ENCODE data around the gene CDYL2. TPM values are rescaled to one million over a fixed set of nuclear protein-coding genes. Genes with fewer than 3 reads are reported as not detected.

CDYL2 gene
- total RNA-seq, 1 donor from 2014 or later: 1.8 TPM

DNA sequence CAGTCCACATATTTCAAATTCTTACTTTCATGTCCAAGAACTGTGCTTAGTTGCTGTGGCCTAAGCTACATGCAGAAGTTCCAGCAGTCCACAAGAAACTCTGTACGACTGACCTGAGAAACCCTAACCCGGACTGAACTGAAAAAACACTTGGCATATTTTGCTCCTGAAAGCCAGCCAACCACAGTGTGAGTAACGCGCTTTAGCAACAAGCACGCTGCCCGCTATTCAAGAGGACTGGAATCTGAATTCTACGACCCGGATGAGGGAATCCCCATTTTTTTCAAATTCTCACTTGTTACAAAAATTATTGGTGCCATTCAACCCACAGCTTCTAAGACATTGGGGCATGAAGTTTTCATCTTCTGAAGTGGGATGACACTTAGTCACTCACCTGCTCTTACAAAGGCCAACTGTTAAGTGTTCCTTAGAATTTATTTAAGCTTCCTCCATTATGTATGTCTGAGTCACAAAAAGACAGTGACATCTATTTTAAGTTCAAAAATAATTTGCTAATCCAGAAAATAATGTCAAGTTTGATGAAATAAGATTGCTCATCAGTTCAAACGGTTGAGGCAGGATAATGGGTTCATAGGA is 78.7 kb downstream of the CDYL2 start:
- TF ChIP-seq, protein P1, sequence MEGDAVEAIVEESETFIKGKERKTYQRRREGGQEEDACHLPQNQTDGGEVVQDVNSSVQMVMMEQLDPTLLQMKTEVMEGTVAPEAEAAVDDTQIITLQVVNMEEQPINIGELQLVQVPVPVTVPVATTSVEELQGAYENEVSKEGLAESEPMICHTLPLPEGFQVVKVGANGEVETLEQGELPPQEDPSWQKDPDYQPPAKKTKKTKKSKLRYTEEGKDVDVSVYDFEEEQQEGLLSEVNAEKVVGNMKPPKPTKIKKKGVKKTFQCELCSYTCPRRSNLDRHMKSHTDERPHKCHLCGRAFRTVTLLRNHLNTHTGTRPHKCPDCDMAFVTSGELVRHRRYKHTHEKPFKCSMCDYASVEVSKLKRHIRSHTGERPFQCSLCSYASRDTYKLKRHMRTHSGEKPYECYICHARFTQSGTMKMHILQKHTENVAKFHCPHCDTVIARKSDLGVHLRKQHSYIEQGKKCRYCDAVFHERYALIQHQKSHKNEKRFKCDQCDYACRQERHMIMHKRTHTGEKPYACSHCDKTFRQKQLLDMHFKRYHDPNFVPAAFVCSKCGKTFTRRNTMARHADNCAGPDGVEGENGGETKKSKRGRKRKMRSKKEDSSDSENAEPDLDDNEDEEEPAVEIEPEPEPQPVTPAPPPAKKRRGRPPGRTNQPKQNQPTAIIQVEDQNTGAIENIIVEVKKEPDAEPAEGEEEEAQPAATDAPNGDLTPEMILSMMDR (IDR thresholded peaks at IDR 0.05): no peak
- DNase-seq (ENCODE audit: extremely low spot score, unreplicated experiment): no peak
- Mint-ChIP-seq H3K4me1 (ENCODE audit: unreplicated experiment) (no peaks in the 10 kb centered on the region), H3K4me3 (ENCODE audit: unreplicated experiment) (no peak overlapping the region), H3K9me3 (ENCODE audit: unreplicated experiment) (peaks cover 22% of the 10 kb centered on the region), H3K27ac (ENCODE audit: unreplicated experiment) (no peak overlapping the region), H3K27me3 (ENCODE audit: unreplicated experiment) (no peaks in the 10 kb centered on the region), H3K36me3 (ENCODE audit: unreplicated experiment) (no peaks in the 10 kb centered on the region)

DNA sequence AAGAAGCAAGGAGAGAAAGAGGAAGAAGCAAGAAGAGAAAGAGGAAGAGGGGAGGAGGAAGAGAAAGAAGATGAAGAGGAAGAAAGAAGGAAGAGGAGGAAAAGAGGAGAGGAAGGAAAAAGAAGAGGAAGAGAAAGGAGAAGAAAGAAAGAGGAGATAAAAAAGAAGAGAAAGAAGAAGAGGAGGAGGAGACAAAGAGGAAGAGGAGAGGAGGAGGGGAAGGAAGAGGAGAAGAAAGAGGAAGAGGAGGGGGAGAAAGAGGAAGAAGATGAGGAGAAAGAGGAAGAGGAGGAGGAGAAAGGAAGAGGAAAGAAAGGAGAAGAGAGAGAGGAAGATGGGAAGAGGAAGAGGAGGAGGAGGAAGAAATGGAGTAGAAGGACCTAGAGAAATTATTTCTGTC is 80.4 kb downstream of the CDYL2 start:
- Mint-ChIP-seq H3K27ac (ENCODE audit: unreplicated experiment) (no peak overlapping the region), H3K36me3 (ENCODE audit: unreplicated experiment) (no peaks in the 10 kb centered on the region), H3K27me3 (ENCODE audit: unreplicated experiment) (no peaks in the 10 kb centered on the region), H3K4me3 (ENCODE audit: unreplicated experiment) (no peak overlapping the region), H3K4me1 (ENCODE audit: unreplicated experiment) (no peaks in the 10 kb centered on the region), H3K9me3 (ENCODE audit: unreplicated experiment) (peaks cover 22% of the 10 kb centered on the region)
- TF ChIP-seq, protein P1 (IDR thresholded peaks at IDR 0.05): no peak
- no peak for DNase-seq (ENCODE audit: extremely low spot score, unreplicated experiment)

DNA sequence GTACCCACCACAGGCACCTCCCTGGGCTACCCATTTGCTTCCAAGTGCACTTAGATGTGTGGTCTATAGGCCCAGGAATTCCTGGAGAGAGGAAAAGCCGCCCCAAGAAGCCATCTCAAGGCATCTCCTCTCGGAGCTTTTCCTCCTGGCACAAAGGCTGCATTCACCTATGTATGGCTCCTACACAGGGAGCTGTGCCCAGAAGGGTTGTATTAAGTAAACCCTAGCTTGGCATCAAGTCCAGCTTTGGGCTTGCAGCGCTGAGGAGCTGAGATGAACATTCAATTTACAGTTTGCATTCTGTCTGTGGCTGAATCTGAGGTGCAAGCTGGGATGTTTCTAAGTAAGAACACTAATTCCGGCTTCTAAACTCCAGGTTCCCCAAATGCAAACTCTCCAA is 81.3 kb downstream of the CDYL2 start:
- H3K9me3 Mint-ChIP-seq (ENCODE audit: unreplicated experiment): peaks cover 22% of the 10 kb centered on the region
- TF ChIP-seq, protein P1 (IDR thresholded peaks at IDR 0.05): no peak
- H3K4me3 Mint-ChIP-seq (ENCODE audit: unreplicated experiment): no peak overlapping the region
- H3K4me1 Mint-ChIP-seq (ENCODE audit: unreplicated experiment): no peaks in the 10 kb centered on the region
- no peaks in the 10 kb centered on the region for H3K36me3 Mint-ChIP-seq (ENCODE audit: unreplicated experiment)
- DNase-seq (ENCODE audit: extremely low spot score, unreplicated experiment): no peak
- H3K27ac Mint-ChIP-seq (ENCODE audit: unreplicated experiment): no peak overlapping the region
- H3K27me3 Mint-ChIP-seq (ENCODE audit: unreplicated experiment): no peaks in the 10 kb centered on the region

DNA sequence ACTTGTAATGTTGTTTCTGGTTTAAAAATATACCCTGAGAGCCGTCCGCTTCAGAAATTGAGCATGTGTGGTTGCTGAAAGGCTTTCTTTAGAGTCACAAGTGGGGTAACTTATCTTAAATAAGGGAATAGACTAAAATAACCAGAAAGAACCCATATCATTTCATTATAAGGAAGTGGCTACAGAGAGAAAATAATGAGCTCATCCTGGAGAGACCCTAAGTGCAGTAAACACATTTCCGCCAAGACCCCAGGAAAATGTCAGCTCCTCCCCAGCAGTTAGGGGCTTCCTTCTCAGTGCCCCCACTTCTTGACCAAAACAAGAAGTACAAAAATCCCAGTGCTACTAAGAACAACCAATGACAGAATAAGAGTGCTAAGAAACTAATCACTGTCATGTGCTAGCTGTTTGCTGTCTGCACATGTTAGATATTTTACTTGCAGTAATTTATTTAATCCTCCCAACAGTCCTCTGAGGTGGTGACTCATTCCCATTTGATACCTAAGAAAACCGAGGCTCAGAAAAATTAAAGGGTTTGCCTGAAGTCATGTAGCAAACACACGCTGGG is 83.5 kb downstream of the CDYL2 start:
- H3K27me3 Mint-ChIP-seq (ENCODE audit: unreplicated experiment): no peaks in the 10 kb centered on the region
- H3K27ac Mint-ChIP-seq (ENCODE audit: unreplicated experiment): no peak overlapping the region
- DNase-seq (ENCODE audit: extremely low spot score, unreplicated experiment): no peak
- H3K36me3 Mint-ChIP-seq (ENCODE audit: unreplicated experiment): no peaks in the 10 kb centered on the region
- no peaks in the 10 kb centered on the region for H3K4me1 Mint-ChIP-seq (ENCODE audit: unreplicated experiment)
- no peak overlapping the region for H3K4me3 Mint-ChIP-seq (ENCODE audit: unreplicated experiment)
- TF ChIP-seq, protein P1 (IDR thresholded peaks at IDR 0.05): no peak
- H3K9me3 Mint-ChIP-seq (ENCODE audit: unreplicated experiment): peaks cover 16% of the 10 kb centered on the region

DNA sequence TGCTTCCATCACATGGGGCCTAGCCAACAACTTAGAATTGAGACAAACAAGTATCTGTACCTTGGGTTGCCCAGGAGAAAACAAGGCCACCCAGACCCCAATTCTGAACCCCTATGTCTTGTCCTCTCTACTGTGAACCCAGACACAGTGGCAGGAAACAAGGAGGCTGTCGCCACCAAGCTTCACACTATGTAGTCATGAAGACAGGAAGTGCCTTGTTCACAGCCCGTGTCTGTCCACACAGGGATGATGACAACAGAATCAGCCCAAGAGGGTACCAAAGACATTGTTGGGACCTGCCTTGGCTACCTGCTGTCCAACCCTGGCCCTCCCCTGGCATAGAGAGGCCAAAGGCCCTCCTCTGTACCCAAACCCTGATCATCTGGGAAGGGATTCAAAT is 84.8 kb downstream of the CDYL2 start:
- no peak overlapping the region for H3K27ac Mint-ChIP-seq (ENCODE audit: unreplicated experiment)
- no peaks in the 10 kb centered on the region for H3K4me1 Mint-ChIP-seq (ENCODE audit: unreplicated experiment)
- no peaks in the 10 kb centered on the region for H3K36me3 Mint-ChIP-seq (ENCODE audit: unreplicated experiment)
- no peak for DNase-seq (ENCODE audit: extremely low spot score, unreplicated experiment)
- H3K9me3 Mint-ChIP-seq (ENCODE audit: unreplicated experiment): peaks cover 12% of the 10 kb centered on the region
- H3K27me3 Mint-ChIP-seq (ENCODE audit: unreplicated experiment): no peaks in the 10 kb centered on the region
- TF ChIP-seq, protein P1 (IDR thresholded peaks at IDR 0.05): no peak
- no peak overlapping the region for H3K4me3 Mint-ChIP-seq (ENCODE audit: unreplicated experiment)

Data from osteocyte (in vitro differentiated cells).